ENCODE results near the gene FCER1G.

The FCER1G gene

DNA sequence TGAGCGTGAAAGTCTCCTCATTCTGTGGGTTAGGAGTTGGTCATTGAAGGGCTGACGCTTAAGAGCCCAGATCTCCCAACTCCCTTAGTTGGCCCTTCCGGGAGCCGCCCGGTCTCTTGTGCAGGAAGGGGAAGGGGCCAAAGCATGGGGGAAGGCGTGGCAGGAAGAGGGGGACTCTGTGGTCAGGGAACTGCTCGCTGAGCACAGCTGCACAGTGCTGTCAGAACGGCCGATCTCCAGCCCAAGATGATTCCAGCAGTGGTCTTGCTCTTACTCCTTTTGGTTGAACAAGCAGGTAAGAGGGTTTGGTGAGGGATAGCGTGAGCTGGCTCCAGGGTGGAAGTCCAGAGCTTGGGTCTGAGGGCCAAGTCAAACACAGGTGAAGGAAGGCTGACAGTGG lies at the start of gene FCER1G:
Gene FCER1G, plus strand, starts transcription at position 220 of the 400 bp plus-strand sequence. Its CDS starts 27 bp downstream, at position 247.
- no peak for DNase-seq

DNA sequence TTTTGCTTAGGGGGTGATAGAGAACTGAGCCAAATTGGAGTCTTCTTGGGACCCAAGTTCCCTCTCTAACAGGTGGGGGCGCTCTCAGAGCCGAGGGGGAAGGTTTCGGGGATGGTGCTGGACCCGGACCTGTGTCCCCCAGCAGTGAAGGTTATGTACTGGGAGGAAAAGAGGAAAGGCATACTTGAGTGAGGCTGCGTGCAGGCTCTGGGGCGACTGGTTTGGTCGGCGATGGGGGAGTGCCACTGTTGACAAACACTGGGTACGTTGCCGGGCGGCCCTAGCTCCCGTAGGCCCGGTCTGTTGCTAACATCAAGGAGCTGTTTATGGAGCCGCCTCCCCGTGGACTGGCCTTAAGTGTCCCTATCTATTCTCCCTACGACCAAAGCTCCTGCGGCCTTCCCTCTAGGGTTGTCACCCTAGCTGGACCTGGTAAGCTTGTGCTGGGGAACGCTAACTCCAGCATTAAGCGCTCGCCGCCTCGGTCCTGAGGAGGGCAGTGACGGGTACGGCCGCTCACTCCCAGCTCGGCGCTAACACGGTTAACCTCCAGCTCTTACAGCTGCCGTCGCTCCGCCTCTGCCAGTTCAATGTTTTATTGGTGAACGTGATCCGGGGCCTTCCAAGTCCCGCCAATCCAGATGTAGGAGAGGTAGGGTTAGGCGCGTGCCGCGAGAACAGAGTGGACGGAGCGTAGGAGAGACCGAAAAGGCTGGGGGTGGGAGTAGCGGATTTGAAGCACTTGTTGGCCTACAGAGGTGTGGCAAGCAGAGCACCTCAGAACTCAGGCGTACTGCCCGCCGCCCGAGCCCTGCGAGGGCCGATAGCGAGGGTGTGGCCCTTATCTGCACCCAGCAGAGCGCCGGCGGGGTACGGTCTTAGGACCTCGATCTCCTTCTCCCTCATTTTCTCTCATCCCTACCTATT lies 49.1 kb upstream of the FCER1G start, which contains the start of gene PPOX:
Gene PPOX, plus strand, starts transcription at position 685 of the 927 bp plus-strand sequence. CDS start 422 bp downstream, outside the sequence.
- DNase-seq: peak; percentile 70 to 81 (median 80)

DNA sequence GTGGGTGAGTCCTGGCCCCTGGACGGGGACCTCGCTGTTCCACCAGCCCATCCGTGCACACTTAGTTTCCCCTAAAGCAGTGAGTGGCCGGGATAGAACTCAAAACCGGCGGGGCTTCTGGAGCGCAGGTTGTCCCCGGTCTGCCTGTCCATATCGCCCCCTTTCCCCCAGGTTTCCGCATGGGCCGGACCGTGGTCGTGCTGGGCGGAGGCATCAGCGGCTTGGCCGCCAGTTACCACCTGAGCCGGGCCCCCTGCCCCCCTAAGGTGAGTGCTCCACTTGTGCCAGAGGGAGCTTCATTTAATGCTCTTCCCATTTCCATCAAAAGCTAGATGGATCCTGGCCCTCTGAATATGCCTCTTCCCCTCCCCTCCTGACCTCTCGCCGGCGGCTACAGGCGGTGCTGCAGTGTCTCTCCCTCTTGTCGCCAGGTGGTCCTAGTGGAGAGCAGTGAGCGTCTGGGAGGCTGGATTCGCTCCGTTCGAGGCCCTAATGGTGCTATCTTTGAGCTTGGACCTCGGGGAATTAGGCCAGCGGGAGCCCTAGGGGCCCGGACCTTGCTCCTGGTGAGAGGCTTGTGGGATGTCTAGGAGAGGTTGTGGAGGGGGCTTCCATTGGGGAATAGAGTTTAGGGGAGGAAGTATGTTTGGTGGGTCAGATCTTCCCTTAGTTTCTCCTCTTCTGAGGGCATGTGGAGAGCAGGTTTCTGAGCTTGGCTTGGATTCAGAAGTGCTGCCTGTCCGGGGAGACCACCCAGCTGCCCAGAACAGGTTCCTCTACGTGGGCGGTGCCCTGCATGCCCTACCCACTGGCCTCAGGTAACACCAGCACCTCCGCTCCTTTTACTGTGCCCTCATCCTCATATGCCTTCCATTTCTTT lies 48.2 kb upstream of the FCER1G start:
- DNase-seq: no peak

DNA sequence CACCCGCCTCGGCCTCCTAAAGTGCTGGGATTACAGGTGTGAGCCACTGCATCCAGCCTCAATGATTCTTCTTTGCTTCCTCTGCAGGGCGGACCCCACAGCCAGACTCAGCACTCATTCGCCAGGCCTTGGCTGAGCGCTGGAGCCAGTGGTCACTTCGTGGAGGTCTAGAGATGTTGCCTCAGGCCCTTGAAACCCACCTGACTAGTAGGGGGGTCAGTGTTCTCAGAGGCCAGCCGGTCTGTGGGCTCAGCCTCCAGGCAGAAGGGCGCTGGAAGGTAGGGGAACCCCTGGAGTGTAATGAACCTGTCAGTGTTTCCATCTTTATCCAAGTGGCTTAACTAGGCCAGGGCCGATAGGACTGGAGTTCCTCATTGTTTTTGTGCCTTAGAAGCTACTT lies 46.2 kb upstream of the FCER1G start:
- no peak for DNase-seq

DNA sequence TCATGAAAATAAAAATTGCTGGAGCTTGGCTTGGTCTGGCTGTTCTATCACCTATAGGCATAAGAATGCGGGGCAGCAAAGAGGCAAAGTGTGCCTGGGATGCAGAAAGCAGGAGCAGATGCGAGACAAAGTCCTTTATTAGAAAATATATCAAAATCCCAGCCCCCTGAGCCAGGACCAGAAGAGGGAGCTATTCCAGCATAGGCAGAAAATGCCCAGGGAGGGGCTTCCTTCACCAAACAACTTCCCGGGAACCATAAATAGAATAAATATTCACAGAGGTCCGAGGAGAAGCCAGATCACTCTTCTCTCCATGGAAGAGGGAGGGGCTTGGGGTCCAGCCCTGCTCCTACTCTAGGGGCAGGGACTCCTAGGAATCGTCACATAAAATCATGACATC lies 43.9 kb upstream of the FCER1G start:
- no peak for DNase-seq

DNA sequence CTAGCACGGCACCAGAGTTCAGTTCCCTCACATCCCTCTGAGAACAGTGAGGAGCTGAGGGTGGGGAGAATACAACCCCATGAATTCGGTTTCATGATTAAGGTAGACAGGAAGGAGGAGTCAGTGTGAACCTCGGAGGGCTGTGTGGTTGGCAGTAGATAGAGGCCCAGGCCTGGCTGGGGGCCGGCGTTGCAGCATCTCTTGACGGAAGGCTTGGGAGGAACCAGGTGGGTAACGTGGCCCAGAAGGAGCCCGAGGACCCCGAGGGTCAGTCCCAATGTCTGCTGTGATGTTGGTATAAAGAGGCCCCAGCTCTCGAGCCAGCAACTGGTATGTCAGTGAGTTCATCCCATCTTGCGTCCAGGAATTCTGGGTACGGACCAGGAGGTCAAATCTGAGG lies 43.4 kb upstream of the FCER1G start:
- no peak for DNase-seq

DNA sequence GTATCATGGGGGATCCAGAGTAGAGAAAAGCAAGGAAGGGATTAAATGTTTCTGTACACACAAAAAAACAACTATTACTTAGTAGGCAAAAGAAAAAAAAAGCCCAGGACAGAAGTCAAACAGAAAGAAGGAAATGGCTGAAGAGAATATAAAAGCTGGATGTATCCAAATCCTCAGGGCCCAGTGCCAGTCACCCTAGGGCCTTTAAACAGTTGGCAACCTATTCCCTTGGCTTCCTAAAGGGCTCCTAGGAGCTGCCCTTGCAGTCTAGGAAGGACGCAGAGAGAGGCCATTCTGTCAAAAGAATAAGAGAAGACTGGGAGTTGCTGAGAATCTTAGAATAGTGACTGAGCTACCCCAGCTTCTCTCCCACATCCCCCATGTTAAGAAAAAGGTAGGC lies 42.7 kb upstream of the FCER1G start:
- no peak for DNase-seq

DNA sequence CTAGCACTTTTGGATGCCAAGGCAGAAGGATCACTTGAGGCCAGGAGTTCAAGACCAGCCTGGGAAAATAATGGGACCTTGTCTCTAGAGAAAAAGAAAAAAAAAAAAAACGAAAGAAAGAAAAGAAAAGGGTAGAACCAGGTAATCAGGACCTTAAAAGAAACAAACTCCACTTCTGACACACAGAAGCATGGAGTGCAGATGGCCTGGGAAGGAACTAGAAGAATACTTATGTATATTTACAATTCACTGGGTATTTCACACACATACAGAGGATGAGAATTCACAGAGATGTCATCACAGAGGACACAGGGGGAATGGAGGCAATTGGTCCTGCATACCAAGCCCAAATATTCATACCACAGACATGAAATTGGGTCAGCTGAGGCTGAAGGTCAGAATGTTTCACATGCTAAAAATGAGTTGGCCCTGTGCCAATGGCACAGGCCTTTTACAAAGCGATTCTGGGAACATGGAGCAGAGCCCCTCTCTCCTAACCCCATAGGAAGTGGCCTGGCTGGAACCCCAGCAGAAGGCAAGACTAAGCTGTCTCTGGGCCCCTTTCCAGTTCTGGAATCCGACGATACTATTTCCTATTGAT lies 42.2 kb upstream of the FCER1G start:
- DNase-seq: no peak

DNA sequence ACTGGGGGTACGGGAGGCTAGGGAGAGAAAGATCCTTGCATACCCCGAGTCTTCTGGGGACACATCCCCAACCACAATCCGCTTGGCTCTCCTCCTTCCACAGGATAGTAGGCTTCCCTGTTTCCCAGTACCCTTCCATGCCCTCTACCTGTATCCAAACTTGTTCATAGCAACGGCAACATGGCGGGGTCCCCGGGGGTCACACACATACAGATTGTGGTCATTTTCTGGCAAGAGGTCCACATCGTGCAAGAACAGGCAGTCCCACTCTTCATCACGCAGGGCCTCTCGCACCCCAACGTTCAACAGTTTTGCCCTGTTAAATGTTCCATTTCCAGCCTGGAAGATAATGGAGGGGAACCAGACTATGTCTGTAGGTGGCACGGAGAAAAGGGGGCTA lies 41.4 kb upstream of the FCER1G start:
- DNase-seq: no peak

DNA sequence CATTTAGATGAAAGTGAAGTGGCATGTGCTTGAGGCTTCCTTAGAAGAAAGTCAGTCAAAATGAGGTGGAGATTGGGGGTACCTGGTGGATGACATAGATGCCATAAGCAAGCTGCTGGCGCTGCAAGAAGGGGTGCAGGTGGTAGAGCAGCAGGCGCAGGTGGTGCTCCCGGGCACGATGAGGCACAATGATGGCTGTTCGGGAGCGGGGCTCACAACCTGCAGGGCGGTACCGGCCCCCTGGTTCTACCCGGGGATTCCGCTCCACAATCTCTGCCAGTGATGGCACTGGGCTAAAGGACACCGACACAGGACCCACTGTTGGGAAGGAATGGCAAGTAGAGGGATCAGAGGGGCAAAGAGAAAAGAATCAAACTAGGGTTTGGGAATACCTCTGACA lies 40.2 kb upstream of the FCER1G start:
- no peak for DNase-seq

DNA sequence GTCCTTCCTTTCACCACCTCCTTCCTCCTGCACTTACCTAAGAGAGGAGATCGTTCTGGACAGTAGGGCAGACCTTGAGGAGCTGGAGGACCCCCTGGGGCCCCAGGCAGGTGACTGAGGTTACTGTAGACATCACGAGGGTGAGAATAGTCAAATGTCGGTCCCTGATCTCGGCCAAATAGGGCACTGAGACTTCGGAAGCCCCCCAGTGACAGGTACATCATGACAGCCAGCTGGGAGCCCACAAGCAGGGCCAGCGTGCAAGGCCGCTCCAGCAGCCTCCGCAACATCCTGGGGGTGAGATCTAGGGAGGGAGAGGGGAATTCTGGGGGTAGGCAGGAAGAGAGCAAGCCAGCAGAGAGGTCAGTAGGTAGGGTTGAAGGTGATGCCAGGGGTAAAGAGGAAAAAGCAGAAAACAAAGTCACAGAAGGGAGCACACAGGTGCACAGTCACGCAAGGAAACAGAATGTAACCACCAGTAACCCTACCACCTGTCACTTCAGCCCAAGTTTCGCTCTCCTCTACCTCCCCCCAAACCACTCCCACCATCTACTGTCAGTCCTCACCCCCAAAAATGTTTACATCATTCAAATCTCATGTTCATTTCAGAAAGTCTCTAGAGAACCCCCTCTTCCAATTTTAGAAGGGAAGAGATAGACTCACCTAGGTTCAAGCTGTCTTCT lies 39.2 kb upstream of the FCER1G start:
- DNase-seq: no peak

DNA sequence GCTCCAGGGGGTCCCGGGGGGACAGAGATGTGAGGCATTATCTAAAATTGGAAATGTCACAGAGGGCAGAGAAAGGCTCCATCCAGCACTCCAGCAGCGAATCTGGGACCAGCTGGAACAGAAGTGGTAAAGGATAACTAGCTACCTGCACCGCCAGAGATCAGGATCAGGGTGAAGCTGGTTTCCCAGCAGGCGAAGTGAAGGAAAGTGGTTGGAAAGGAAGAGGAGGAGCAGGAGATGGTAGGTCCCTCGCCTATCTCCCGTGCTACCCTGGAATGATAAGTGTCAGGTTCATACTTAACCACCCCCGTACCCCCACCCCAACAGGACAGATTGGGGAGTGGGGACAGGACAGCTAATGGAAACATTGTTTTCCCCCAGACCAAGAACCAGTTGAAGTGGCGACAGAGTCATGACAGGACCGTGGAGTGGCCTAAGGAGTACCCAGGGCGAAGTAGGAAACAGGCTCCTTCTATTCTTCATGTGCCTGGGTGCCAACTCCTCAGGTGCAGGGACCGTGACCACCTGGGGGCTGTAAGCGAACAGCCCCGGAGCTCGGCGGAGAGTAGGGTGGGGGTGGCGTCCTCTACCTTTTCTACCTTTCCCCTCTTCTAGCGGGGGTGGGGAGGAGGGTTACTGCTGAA lies 38.5 kb upstream of the FCER1G start:
- DNase-seq: no peak

DNA sequence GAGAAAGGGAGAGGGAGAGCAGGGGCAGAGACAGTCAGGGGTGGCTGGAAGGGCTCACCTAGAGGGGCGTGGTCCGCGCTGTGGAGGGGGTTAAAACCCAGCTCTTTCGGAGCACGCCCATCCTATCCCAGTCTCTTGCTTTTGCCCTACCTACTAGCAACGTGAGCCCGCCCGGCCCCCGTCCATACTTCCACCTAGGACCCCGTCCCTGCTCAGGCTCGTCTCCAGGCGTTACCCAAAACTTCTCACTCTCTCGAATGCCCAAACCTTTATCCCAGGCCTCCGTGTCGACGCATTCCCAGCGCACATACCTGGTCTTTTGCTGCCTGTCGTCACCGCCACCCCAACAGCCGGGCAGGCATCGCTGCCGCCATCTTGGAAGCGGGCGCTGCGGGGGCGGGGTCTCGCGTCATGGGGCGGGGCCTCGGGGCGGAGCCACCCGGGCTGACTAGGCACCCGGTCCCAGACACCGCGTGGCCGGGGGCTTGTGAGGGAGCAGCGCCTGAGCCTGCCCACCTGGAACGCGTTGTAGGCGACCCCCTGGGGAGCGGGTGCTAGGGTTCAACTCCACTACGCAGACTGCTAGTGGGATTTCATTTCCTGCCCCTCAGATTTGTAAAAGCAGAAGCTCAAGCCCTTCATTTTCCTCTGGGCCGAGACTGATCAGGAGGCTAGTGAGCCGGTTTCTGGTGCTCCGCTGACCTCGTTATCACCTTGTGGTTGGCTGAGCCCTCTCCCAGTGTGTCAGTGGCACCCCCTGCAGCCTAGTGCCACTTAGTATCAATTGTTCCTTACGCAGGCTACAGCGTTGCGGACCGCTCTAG lies 37.8 kb upstream of the FCER1G start, which contains the start of gene B4GALT3:
Gene B4GALT3, minus strand, starts transcription at position 396 of the 824 bp plus-strand sequence. CDS start 1,447 bp downstream, outside the sequence.
- DNase-seq: peak; percentile 87 to 96 (median 93)

DNA sequence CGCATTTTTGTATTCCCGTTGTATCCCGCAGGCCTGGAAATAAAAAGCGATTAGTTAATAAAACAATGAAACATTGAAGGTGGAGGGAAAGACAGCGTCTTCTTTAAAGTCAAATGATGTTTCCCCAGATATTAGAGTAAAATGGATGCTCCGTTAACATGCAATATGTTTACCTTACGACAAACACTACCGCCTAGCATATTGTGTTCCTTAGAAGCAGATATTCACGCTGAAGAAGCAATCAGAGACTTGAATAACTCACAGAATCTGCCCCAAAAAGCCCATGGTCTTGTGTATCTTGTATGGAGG lies 37.2 kb upstream of the FCER1G start:
- no peak for DNase-seq

DNA sequence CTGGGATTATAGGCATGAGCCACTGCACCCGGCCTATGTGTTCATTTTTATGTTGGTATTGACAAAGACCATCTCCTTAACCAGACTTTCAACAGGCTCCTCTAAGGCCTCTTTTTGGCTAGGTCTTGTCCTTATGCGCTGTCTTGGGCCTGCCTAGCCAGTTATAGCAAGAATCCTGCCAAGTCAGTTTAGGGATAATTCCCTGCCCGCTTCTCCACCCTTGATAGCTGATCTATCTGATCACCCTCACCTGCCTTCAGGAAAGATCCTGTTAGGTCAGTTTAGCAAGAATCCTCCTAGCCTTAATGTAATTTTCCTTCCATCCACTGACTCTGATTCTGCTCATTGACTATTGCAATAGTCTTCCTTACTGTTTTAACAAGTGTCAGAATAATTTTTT lies 35.4 kb upstream of the FCER1G start:
- no peak for DNase-seq

DNA sequence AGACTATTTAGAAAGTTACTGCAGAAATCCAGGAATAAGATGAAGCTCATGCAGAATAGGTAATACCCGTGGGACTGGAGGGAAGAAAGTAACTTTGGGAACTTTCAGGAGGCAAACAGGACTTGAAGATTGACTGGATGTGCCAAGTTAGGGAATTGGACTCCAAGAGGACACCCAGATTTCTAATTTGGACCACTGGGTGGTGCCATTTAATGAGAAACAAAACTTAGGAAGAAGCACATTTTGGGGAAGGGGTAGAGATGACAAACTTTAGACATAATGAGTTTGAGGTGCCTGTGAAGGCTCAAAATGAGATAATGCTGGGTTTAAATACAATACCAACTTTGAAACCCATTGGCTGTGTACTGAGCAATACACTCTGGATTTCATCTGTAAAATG lies 34.5 kb upstream of the FCER1G start:
- DNase-seq: no peak

DNA sequence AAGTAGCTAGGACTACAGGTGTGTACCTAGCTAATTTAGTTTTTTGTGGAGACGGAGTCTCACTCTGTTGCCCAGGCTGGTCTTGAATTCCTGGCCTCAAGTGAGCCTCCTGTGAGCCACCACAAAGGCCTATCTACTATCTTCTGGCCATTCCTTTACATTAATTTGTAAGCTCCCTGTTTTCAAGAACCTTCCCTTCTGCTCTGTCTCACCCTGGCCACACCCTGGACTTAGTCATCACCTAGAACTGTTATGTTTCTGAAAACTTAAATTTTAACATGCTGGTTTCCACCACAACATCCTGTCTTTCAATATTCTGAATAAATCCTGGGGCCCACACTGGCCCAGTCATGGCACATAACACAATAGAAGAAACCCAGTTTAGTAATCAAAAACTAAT lies 32.9 kb upstream of the FCER1G start:
- peak in 2 of 4 experiments; percentile 38 for DNase-seq

DNA sequence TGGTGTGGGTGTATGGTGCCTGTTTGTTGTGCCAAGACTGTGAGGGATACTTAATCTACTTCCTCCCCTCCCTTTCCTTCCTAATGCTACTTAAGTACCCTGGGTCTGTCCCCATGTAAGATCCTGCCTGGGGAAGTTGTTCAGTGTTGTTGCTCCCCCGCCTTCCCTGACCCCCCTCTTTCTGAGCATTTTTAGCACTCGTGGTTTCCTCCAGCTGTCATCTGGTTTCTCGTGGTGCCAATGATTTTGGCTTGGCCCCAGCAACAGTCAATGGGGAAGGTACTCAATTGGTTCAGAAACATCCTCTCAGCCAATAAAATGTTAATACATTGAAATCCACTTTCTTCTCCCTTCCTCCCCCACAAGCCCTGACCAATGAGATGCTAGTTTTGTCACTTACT lies 29.8 kb upstream of the FCER1G start:
- peak in 2 of 4 experiments; percentile 40 to 52 for DNase-seq

DNA sequence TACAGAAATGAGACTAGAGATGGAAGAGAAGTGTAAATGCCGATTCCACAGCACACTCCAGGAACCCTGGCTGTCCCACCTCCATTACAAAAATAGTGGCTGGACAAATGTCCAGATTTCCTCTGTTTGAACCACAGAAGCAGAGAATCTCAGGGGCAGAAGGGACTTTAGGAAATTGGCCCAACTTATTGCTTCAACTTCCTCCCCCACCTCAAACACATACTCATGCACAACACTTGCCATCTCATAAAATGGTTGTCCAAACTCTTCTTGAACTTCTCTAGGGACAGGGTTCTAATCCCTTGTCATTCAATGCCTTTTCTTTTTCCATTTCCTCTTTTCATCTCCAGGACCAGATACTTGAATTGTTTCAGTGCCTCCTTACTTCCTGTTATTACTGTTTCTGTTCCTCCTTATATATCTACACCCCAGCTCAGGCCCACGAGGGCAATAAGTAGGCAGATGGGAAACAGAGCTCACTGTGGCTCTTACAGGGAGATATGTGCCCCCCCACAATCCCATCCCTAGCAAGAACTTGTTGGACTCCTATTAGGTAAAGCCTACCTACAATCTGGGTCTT lies 29.3 kb upstream of the FCER1G start:
- no peak for DNase-seq

DNA sequence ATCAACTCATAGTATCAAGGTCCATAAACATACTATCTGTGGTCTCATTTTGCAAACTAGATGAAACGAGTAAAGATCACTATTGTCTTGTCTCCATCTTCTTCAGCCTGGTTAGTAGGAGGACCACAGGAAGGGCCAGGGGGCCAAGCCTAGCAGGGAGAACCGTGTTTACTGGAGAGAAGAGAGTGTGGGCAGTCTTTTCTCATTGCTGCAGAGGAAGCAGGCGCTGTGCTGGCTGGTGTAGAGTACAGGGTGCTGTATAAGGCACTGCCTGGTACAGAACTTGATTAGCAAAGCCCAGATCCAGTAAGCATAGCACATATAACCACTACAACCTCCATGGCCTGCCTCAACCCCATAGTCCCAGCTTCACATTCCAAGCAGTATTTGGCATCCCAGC lies 27.8 kb upstream of the FCER1G start:
- no peak for DNase-seq

DNA sequence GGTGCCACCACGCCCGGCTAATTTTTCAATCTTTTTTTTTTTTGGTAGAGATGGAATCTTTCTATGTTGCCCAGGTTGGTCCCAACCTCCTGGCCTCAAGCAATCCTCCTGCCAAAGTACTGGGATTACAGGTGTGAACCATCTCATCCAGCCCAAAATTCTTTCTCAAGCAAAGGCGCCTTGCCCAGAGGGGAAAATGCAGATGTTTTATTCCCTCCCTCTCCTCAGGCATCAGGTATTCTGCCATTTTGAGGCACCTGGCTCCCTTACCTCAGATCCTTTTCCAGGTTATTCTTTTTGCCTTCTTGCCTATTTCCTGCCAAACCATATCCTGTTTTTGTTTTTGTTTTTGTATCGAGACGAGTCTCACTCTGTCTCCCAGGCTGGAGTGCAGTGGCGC lies 26.7 kb upstream of the FCER1G start:
- DNase-seq: no peak

Data from activated CD4-positive, CD25-positive, alpha-beta regulatory T cell (primary cell).